ENCODE results near the gene SPINT1.
A peak's percentile ranks its signal among the peaks of the same experiment; 100 is the strongest.

The SPINT1 gene

DNA sequence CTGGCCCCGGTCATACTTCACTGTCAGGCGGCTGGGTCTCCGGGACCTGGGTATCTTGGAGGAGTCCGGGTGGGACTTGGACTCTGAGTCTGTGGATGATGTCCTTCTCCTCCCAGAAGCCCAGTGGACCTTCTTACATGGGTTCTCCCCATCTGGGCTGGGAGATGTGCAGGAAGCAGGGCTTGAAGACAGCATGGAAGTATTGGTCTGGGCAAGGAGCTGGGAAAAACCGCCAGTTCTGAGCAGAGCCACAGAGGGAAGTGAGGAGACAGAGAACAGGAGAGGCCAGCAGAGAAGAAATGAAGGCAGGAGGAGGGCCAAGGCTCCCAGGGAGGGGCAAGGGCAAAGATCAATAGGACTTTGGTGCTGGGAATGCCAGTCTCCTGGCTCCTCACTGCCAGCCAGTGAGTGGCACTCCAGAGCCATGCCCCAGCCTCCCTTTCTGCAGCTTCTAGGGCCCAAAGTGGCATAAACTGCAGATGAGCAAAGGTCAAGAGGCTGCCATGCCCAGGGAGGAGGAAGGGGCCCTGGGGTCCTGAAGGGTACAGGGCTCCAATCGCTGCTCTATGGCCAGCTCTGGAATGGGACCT lies 15.3 kb upstream of the SPINT1 start, which contains the start of gene PPP1R14D:
Gene PPP1R14D, minus strand, starts transcription at position 262 of the 590 bp plus-strand sequence. Its CDS starts 67 bp downstream, at position 195.
- no peak for DNase-seq (ENCODE audit: low read depth)
- no peak within 1 kb of the TSS for H3K4me3 ChIP-seq (ENCODE audit: low read depth, low read length)

DNA sequence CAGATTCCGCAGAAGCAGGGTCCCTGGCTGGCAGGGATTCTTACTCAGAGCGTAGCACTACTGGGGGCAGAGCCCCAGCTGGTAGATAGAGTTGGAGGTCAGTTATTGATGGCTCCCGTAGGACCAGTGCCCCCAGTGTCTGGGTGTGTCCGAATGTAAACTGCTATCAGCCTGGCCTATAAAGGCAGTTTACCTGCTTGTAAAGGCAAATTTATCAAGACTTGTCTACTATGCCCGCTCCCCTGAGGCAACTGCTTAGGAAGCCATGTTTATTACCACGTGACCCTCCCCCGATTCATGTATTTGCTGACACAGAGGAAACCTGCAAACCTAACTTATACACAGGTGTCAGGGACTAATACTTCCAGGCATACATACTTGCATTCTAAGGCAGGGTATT lies 14.7 kb upstream of the SPINT1 start:
- no peak overlapping the region for H3K4me3 ChIP-seq (ENCODE audit: low read depth, low read length)
- DNase-seq (ENCODE audit: low read depth), result no peak

DNA sequence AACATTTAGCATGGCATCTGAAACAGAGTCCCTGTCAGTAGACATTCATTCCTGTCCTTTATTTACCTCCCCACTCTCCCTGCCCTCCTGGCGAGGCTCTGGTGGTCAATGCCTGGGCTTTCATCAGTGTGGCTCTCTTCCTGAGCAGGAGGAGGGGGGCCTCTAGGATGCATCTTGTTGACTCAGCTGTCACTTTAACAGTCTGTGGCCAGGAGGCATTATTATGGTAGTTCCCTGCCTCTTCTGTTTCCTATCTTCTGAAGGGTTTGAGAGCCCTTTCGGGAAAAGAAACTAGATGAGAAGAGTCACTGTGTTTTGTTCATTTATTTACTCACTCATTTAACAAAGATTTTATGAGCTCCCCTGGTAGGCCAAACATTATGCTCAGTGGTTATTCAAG lies 13.0 kb upstream of the SPINT1 start:
- no peak for DNase-seq (ENCODE audit: low read depth)

DNA sequence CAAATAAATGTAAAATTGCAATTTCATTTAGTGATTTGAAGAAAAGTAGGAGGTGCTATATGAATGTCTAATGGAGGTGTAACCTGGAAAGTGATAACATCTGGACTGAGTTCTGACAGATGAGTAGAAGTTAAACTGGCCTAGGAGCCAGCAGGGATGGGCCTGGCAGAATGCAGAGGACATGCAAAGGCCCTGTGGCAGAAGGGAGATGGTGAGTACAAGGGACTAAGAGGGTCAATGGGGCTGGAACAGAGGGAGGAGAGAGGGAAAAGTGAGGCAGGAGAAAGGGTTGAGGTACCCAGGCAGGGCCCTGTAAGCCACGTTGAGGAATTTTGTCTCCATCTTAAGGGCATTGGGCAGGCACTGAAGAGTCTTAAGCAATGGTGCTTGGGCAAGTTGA lies 12.0 kb upstream of the SPINT1 start:
- H3K4me3 ChIP-seq (ENCODE audit: low read depth, low read length), result no peak overlapping the region
- no peak for DNase-seq (ENCODE audit: low read depth)

More for the DNA sequence above, 13.0 kb upstream of the SPINT1 start:
- no peak overlapping the region for H3K4me3 ChIP-seq (ENCODE audit: low read depth, low read length)

DNA sequence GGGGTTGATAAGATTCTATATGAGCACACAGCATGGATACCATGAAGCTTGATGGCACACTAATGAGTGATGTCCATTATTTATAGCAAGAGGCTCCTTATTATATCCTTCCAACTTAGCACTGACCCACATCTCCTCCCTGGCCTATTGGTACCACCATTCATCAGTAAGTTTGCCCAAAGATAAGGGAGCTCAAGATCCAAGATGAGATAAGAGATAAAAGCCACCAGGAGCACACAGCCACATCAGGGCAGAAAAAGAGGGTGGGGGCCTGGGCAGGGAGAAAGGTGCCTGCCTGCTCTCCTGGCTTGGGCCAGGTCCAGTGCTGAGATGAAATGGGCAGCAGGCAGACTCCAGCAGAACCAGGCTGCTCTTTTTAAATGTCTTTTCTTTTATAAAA lies 10.9 kb upstream of the SPINT1 start:
- no peak overlapping the region for H3K4me3 ChIP-seq (ENCODE audit: low read depth, low read length)
- no peak for DNase-seq (ENCODE audit: low read depth)

DNA sequence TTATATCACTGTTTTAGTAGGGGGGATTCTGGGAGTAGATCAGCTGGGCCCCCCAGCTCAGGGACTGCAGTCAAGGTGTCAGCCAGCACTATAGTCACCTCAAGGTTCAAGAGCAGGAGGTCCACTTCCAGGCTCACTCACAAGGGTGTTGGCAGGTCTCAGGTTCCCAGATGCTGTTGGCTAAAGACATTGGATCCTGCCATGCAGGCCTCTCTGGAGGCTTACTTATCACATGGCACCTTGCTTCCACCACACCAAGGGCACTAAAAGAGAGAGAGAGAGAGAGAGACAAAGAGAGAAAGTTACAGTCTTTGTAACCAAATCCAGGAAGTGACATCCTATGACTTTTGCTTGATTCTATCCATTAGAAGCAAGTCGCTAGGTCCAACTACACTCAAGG lies 7.8 kb upstream of the SPINT1 start:
- no peak overlapping the region for H3K4me3 ChIP-seq (ENCODE audit: low read depth, low read length)
- DNase-seq (ENCODE audit: low read depth), result no peak

DNA sequence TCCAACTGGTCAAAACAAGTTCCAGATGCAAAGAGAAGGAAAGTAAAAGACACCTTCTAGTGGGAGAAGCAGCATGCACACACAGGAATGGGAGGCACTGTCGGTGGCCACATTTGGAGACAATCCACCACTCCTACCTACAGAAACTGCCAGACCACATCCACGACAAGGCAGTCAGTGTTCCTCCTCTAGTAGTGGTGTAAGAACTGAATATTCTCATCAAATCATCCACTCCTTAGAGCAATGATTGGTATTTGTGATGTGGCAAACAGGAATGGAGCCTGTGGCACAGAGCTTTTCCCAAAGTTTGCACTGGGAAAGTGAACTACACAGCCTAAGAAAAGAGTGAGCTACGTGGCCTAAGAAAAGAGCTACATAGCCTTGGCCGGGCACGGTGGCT lies 5.1 kb upstream of the SPINT1 start:
- DNase-seq (ENCODE audit: low read depth), result no peak
- no peak overlapping the region for H3K4me3 ChIP-seq (ENCODE audit: low read depth, low read length)

DNA sequence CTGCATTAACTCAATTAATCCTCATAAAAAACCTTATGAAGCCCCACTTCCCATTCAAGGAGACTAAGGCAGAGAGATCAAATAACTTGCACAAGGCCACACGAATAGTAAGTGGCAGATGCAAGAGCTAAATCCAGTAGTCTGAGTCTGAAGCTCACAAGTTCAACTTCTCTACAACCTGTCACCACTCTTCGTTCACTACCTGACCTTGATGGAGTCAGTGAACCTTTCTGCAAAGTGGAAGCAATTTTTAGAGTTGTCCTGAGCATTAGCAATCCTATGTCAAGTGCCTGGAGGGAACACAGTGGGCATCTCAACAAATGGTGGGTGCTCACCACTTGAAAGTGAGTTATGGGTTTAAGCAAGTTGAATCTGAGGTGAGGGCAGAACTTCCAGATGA lies 2.1 kb upstream of the SPINT1 start:
- H3K4me3 ChIP-seq (ENCODE audit: low read depth, low read length), result no peak overlapping the region

DNA sequence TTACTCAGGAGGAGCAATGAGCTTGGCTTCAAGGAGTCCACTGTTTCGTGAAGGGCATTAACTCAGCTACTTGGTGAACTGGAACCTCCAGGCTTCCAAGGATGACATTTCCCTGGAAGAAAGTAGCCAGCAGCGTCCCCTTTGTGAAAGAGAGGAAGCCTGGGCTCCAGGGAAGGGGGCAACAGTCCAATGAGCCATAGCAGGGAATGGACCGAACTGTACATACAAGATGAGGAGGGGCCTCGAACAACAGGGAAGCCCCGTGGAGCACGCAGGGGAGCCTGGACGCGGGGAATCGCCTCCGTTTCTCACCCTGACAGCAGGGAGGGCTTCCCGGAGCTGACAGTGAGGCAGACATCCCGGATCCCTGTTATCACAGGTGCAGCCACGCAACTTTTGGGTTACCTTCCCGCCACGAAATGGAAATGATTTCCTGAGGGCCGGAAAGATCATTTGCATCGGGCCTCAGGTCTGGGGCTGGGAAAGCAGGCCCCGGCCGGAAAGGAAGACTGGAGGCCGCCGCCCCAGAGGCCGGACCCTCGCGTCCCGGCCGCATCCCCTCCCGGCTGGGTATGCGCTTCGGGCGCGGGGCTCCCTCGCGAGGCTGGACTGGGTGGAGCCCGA lies 475 bp upstream of the SPINT1 start:
- H3K4me3 ChIP-seq (ENCODE audit: low read depth, low read length), result peak overlapping the region; percentile 29
- DNase-seq (ENCODE audit: low read depth), result no peak

More for the DNA sequence above, 2.1 kb upstream of the SPINT1 start:
- no peak for DNase-seq (ENCODE audit: low read depth)

DNA sequence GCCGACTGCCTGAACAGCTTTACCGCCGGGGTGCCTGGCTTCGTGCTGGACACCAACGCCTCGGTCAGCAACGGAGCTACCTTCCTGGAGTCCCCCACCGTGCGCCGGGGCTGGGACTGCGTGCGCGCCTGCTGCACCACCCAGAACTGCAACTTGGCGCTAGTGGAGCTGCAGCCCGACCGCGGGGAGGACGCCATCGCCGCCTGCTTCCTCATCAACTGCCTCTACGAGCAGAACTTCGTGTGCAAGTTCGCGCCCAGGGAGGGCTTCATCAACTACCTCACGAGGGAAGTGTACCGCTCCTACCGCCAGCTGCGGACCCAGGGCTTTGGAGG lies 815 bp downstream of the SPINT1 start:
- DNase-seq (ENCODE audit: low read depth), result no peak
- peak overlapping the region; percentile 47 for H3K4me3 ChIP-seq (ENCODE audit: low read depth, low read length)

DNA sequence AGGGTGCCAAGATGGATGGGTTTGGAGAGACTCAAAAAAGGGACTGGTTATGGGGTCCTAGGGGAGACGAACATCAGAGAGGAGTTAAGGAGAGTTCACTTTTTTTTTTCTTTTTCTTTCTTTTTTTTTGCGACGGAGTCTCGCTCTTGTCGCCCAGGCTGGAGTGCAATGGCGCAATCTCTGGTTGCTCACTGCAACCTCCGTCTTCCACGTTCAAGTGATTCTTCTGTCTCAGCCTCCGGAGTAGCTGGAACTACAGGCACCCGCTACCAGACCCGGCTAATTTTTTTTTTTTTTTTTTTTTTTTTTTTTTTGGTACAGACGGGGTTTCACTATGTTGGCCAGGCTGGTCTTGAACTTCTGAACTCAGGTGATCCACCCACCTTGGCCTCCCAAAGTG lies 1.2 kb downstream of the SPINT1 start:
- no peak for DNase-seq (ENCODE audit: low read depth)
- H3K4me3 ChIP-seq (ENCODE audit: low read depth, low read length), result peak overlapping the region; percentile 47

DNA sequence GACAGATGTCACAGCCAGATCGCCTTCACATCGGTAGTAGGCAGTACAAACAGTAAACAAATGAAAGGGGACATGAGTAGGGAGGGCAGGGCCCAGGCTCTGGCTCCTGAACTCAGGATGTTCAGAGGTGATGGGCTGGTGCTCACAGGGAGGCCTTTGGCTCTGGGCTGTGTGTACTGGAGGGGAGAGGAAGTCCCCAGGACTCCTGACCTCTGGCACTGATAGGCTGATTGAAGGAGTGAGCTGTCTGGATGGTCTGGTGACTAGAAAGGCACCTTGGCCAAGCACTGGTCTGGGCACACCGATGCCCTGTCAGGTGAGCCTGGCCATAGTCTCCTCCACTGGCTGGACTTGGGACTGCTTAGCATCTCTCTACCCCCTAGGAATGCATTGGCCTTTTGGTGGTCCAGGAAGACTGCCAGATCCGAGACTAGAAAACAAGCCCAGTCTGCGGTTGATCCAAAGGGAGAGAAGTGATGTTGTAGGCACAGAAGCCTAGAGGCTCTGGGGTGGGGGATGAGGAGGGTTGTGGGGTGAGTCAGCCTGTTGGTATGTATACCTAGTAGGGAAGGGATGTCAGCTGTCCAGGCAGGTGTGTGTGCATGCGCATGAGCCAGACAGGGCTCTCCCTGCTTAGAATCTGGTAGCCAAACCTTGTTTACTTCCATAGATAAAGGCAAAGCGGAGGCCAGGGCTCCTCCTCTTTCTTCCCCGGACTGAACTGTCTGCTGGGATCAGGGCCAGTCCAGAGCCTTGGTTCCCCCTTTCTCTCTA lies 1.9 kb downstream of the SPINT1 start:
- H3K4me3 ChIP-seq (ENCODE audit: low read depth, low read length), result no peak overlapping the region
- DNase-seq (ENCODE audit: low read depth), result no peak

DNA sequence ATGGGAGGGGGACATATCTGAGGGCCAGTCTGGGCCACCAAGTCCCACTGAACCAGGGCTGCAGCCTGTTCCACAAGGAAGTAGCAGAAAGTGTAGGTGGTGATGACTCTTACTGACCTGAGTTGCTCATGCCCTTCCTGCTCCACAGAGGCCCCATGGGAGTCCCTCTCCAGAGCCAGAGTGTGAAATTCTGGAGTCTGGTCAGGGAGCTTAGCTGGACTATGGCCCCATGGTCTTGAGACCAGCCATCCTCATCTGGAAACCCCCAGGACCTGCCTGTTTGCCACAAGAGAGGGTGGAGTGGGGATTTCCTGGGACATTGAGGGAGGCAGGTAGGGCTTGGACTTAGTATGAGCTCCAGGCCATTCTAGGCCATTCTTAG lies 3.0 kb downstream of the SPINT1 start:
- H3K4me3 ChIP-seq (ENCODE audit: low read depth, low read length), result no peak overlapping the region

DNA sequence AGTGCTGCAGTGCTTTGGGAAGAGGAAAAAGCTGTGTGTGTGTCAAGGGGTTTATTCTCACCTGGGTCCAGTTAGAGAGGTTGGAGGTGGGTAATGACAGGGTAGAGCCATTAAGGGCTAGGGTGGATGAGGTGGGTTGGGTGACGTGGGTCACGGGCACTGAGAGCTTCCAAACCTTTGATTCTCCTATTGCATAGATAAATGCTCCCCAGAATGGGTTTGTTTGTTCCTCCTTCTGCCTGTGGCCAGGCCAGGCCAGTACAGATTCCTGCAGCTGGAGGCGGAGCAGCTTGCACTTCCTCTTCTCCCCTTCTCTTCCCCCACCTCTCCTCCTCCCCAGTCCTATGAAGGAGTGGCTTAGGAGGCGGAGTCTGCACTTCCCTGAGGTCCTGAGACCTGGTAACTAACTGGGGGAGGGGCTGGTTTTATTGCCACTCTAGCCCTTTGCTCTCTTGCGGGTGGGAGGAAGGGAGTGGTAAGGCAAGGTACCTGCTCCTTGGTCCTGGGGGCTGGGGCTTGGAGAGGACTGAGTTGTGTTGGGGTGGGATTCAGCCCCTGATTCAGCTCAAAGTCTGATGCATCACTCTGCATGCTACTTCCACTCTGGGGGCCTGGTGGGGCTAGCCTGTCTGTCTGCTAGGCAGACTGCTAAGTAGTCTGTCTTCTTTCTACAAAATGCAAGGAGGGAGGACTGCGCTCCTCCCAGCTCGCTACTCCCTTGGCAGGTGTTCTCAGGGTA lies 3.5 kb downstream of the SPINT1 start:
- H3K4me3 ChIP-seq (ENCODE audit: low read depth, low read length), result no peak overlapping the region

More for the DNA sequence above, 3.0 kb downstream of the SPINT1 start:
- DNase-seq (ENCODE audit: low read depth), result no peak

DNA sequence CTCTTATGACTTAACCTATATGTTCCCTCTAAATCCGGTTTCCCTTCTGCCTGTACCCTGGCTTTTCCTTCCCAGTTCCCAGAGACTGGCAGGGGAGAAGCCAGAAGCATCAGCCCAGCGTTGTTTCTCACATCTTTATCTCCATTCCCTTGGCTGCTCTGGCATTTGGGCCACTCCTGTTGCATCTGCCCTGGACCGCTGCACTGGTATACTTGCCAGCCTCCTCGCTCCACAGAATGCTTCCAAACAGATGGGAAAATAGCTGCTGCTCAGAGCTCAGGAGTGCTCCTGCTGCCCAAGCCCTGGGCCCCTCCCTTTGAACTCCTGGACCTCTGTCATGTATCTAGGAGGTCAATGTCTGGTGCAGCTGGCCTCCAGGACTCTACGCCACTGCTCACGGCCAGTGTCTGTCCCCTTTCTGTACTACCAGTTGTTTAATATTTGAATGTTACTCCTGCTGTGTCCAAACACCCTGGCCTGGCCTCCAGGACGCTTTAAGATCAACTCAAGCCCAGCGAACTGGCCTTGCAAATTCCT lies 6.8 kb downstream of the SPINT1 start:
- DNase-seq (ENCODE audit: low read depth), result no peak
- H3K4me3 ChIP-seq (ENCODE audit: low read depth, low read length), result no peak overlapping the region

More for the DNA sequence above, 3.5 kb downstream of the SPINT1 start:
- no peak for DNase-seq (ENCODE audit: low read depth)

DNA sequence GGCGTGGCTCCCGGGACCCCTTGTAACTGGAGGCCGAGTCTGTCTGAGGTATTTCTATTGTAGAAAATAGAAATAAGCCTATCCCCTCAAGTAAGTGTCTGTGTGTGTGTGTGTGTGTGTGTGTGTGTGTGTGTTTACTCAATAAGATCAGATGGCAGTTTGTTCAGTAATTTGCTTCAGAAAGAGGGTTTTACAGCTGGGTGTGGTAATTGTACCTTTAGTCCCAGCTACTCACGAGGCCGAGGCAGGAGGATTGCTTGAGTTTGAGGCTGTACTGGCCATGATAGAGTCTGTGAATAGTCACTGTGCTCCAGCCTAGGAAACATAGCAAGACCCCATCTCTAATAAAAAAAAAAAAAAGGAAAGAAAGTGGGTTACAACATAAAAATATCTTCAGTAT lies 8.7 kb downstream of the SPINT1 start:
- no peak overlapping the region for H3K4me3 ChIP-seq (ENCODE audit: low read depth, low read length)

DNA sequence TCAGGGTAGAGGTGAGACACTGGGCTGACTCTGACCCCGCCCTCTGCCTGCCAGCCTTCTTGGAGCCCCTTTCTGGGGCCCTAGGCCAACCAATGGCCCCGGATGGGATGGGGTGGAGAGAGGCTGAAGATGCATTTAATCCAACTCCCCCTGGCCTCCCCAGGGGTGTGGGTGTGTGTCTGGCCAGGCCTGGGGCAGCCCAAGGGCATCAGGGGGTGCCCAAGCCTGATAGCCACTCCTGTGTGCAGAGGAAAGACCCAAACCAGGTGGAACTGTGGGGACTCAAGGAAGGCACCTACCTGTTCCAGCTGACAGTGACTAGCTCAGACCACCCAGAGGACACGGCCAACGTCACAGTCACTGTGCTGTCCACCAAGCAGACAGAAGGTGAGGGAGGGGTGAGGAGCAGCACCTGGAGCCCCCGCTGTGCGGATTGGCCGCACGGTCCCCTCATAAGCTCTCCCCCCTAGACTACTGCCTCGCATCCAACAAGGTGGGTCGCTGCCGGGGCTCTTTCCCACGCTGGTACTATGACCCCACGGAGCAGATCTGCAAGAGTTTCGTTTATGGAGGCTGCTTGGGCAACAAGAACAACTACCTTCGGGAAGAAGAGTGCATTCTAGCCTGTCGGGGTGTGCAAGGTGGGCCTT lies 9.5 kb downstream of the SPINT1 start:
- no peak for DNase-seq (ENCODE audit: low read depth)
- no peak overlapping the region for H3K4me3 ChIP-seq (ENCODE audit: low read depth, low read length)

More for the DNA sequence above, 8.7 kb downstream of the SPINT1 start:
- DNase-seq (ENCODE audit: low read depth), result no peak

DNA sequence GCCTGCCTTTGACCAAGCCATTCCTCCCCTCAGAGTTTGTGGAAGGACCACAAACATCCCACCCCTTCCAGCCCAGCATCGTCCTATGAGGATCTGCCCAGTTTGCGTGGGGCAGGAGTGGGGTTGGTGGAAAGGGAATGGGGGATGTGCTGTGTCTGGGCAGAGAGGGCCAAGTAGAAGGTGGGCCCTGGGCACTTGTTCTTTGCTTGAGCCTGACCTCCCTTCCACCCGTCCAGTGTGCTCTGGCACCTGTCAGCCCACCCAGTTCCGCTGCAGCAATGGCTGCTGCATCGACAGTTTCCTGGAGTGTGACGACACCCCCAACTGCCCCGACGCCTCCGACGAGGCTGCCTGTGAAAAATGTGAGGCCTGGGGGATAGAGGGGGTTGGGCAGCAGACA lies 10.3 kb downstream of the SPINT1 start:
- H3K4me3 ChIP-seq (ENCODE audit: low read depth, low read length), result no peak overlapping the region
- no peak for DNase-seq (ENCODE audit: low read depth)

DNA sequence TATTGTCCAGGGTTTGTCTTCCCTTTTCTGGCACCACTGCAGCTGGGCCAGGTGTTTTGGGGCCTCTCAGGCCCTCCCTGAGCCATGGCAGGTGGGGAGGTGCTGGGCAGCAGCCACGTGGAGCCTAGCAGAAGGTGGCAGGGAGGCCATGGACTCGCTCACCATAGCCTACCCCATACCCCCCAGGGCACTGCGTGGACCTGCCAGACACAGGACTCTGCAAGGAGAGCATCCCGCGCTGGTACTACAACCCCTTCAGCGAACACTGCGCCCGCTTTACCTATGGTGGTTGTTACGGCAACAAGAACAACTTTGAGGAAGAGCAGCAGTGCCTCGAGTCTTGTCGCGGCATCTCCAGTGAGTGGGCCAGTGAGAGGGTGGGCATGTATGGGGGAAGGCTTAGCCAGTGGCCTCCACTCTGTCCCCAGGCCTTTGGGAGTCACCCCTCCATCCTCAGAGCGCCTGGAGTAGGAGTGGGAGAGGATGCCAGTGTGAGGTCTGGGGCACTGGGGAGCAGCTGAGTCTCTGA lies 11.9 kb downstream of the SPINT1 start:
- no peak for DNase-seq (ENCODE audit: low read depth)
- H3K4me3 ChIP-seq (ENCODE audit: low read depth, low read length), result no peak overlapping the region

Measured in skeletal muscle cell (primary cell).